OCI-LY7 (cell line): ENCODE data around the gene CAMKV.

Source experiments
- CTCF ChIP-seq: fragments of 200-600 bp; sonication (generic); conservative IDR thresholded peaks from 2 replicates; pipeline ENCODE4 v1.5.1; 2014; ENCODE audit warnings: mild to moderate bottlenecking, antibody characterized with exemption, low read length, moderate library complexity, mixed read lengths
- EZH2phosphoT487 ChIP-seq: fragments of 200-600 bp; sonication (generic); IDR thresholded peaks from 2 replicates; pipeline ENCODE4 v1.6.1; 2018; ENCODE audit warnings: low read depth, borderline replicate concordance, mild to moderate bottlenecking, mixed run types, antibody characterized with exemption, low read length, moderate library complexity, mixed read lengths

GRCh38 chr3:49914906-49915305 is 45.2 kb upstream of the CAMKV start:
- no peak for TF ChIP-seq CTCF
- TF ChIP-seq EZH2phosphoT487, result no peak
